Measurements from ENCODE around the gene DNAJC17. TPM values are rescaled to one million over a fixed set of nuclear protein-coding genes. Genes with fewer than 3 reads are reported as not detected.

Gene DNAJC17
- total and polyA plus RNA-seq, 2 donors (not counting 1 experiment from before 2014, with no cell fraction given) = 30.5 to 46.1 TPM

DNA sequence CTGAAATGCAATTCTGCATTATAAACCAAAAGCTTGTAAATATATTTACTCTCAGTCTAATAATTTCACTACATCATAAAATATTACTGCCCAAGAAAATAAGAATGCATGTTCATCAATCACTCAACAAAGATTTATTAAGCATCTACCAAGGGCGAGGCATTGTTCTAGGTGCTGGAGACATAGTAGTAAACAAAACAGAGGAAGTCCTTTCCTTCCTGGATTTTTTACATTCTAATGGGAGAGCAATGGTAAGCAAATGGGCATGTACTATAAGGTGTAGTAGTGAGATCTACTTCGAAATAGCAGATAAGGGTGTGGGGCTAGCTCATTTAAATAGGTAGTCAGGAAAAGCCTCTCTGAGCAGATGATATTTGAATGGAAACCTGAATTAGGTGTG, 11.2 kb downstream of the DNAJC17 start:
- 90% methylated on average over 1 of the region's 2 CpGs for WGBS (ENCODE audit: insufficient coverage)
- Mint-ChIP-seq H3K27ac (no peak overlapping the region), H3K27me3 (no peaks in the 10 kb centered on the region), H3K9me3 (ENCODE audit: insufficient read depth) (no peaks in the 10 kb centered on the region), H3K4me3 (no peak overlapping the region), H3K4me1 (peaks cover 12% of the 10 kb centered on the region)
- Histone ChIP-seq H3K4me3 (ENCODE audit: control extremely low read depth in 1 of 5, extremely low read depth in 1 of 5, insufficient read depth in 1 of 5, low read depth in 2 of 5, low read length in 4 of 5) (no peak overlapping the region), H3K9me3 (ENCODE audit: control extremely low read depth in 1 of 3, control insufficient read depth in 2 of 3, insufficient read depth in 1 of 3, low read length in 2 of 3) (no peaks in the 10 kb centered on the region), H3K79me2 (ENCODE audit: control insufficient read depth, insufficient read depth, low read length) (peaks cover 88% of the 10 kb centered on the region), H3K36me3 (replicated peaks in 1 of 2; ENCODE audit: control extremely low read depth in 1 of 2, control insufficient read depth in 1 of 2, extremely low read depth in 1 of 2, insufficient read depth in 2 of 2, low read length in 1 of 2) (peaks cover 0 to 21% of the 10 kb centered on the region in 2 experiments), H4K20me1 (ENCODE audit: control insufficient read depth, insufficient read depth, low read length, poor library complexity, severe bottlenecking) (peaks cover 37% of the 10 kb centered on the region), H3K4me2 (replicated peaks; ENCODE audit: low read depth, low read length, poor library complexity, severe bottlenecking) (no peak overlapping the region), H2AFZ (ENCODE audit: insufficient read depth, low read depth, low read length, poor library complexity, severe bottlenecking) (no peak overlapping the region), H3K27me3 (replicated peaks in 1 of 4; ENCODE audit: control extremely low read depth in 1 of 4, control insufficient read depth in 3 of 4, insufficient read depth in 4 of 4, low read length in 3 of 4) (no peaks in the 10 kb centered on the region), H3K9ac (ENCODE audit: low read length) (no peak overlapping the region), H3K27ac (ENCODE audit: low read length in 2 of 2) (no peak overlapping the region), H3K4me1 (ENCODE audit: control insufficient read depth in 2 of 2, insufficient read depth in 2 of 2, low read length in 2 of 2) (no peaks in the 10 kb centered on the region)
- ATAC-seq (ENCODE audit: low read depth) (no peak), DNase-seq (no peak)
- CTCF ChIA-PET = interaction anchor here (0.9 to 1.5 kb wide), 2 partner anchors 14 to 82 kb away, joined by 3 to 6 read pairs; no protein-coding TSS in a partner anchor
- POLR2A ChIA-PET = no interaction called here
- intact Hi-C loops (cut with micrococcal nuclease) = no loop called here
- TF ChIP-seq, protein P1, sequence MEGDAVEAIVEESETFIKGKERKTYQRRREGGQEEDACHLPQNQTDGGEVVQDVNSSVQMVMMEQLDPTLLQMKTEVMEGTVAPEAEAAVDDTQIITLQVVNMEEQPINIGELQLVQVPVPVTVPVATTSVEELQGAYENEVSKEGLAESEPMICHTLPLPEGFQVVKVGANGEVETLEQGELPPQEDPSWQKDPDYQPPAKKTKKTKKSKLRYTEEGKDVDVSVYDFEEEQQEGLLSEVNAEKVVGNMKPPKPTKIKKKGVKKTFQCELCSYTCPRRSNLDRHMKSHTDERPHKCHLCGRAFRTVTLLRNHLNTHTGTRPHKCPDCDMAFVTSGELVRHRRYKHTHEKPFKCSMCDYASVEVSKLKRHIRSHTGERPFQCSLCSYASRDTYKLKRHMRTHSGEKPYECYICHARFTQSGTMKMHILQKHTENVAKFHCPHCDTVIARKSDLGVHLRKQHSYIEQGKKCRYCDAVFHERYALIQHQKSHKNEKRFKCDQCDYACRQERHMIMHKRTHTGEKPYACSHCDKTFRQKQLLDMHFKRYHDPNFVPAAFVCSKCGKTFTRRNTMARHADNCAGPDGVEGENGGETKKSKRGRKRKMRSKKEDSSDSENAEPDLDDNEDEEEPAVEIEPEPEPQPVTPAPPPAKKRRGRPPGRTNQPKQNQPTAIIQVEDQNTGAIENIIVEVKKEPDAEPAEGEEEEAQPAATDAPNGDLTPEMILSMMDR (IDR thresholded peaks at IDR 0.05) = no peak
- no peak for TF ChIP-seq EZH2 (IDR thresholded peaks at IDR 0.05; ENCODE audit: borderline replicate concordance, insufficient read depth, low read depth, low read length, poor library complexity, severe bottlenecking)

DNA sequence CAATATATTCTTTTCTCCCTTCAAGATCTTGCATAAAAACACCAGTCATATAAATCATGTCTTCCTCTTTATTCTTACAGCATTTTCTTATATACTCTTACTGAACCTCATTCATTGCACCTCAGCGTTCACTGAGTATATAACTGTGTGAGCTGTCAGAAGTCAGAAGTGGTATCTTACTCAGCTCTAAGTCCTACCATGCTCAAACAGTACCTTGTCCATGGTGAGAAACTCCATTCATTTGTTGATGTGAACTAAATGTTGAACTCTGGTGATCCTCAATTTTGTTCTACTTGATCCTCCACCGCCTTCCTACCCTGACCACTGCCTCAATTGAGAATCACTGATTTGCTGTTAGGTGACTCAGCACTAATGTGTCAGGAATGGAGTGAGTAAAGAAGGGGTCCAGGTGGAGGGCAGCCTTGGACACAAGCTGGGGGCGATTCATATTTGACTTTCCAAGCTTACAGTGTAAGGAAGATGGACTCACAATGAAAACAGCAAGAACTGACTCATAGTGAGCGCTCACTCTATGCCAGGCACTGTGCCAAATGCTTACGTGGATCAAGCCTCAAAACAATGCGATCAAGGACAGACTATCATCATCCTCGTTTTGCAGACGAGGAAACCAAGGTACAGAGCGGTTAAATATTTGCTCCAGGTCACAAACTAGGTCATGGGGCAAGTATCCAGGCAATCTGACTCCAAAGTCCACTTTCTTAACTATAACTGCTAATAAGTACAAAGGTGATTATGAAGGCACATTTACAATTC, 13.9 kb downstream of the DNAJC17 start:
- Histone ChIP-seq H3K4me2 (replicated peaks; ENCODE audit: low read depth, low read length, poor library complexity, severe bottlenecking) (no peak overlapping the region), H2AFZ (ENCODE audit: insufficient read depth, low read depth, low read length, poor library complexity, severe bottlenecking) (no peak overlapping the region), H3K9ac (ENCODE audit: low read length) (no peak overlapping the region), H3K36me3 (replicated peaks in 1 of 2; ENCODE audit: control extremely low read depth in 1 of 2, control insufficient read depth in 1 of 2, extremely low read depth in 1 of 2, insufficient read depth in 2 of 2, low read length in 1 of 2) (peaks cover 2 to 18% of the 10 kb centered on the region in 2 experiments), H3K79me2 (ENCODE audit: control insufficient read depth, insufficient read depth, low read length) (peaks cover 82% of the 10 kb centered on the region), H3K9me3 (ENCODE audit: control extremely low read depth in 1 of 3, control insufficient read depth in 2 of 3, insufficient read depth in 1 of 3, low read length in 2 of 3) (no peaks in the 10 kb centered on the region), H3K4me3 (ENCODE audit: control extremely low read depth in 1 of 5, extremely low read depth in 1 of 5, insufficient read depth in 1 of 5, low read depth in 2 of 5, low read length in 4 of 5) (no peak overlapping the region), H3K27ac (ENCODE audit: low read length in 2 of 2) (no peak overlapping the region), H3K4me1 (ENCODE audit: control insufficient read depth in 2 of 2, insufficient read depth in 2 of 2, low read length in 2 of 2) (no peaks in the 10 kb centered on the region), H4K20me1 (ENCODE audit: control insufficient read depth, insufficient read depth, low read length, poor library complexity, severe bottlenecking) (peaks cover 35% of the 10 kb centered on the region), H3K27me3 (replicated peaks in 1 of 4; ENCODE audit: control extremely low read depth in 1 of 4, control insufficient read depth in 3 of 4, insufficient read depth in 4 of 4, low read length in 3 of 4) (no peaks in the 10 kb centered on the region)
- intact Hi-C loops (cut with micrococcal nuclease) = no loop called here
- ChIA-PET POLR2A (no interaction called here), CTCF (interaction anchor here (0.7 kb wide), 1 partner anchor 980 kb away, joined by 3 read pairs; no protein-coding TSS in a partner anchor)
- no peak for ATAC-seq (ENCODE audit: low read depth)
- no peak overlapping the region for H3K4me3 Mint-ChIP-seq
- DNase-seq = no peak
- WGBS (ENCODE audit: insufficient coverage) = 92% methylated on average over 7 of the region's 9 CpGs
- TF ChIP-seq, protein P1 (IDR thresholded peaks at IDR 0.05) = no peak
- no peak for TF ChIP-seq EZH2 (IDR thresholded peaks at IDR 0.05; ENCODE audit: borderline replicate concordance, insufficient read depth, low read depth, low read length, poor library complexity, severe bottlenecking)
- no peak overlapping the region for H3K27ac Mint-ChIP-seq
- no peaks in the 10 kb centered on the region for H3K27me3 Mint-ChIP-seq
- peaks cover 11% of the 10 kb centered on the region for H3K4me1 Mint-ChIP-seq
- no peaks in the 10 kb centered on the region for H3K9me3 Mint-ChIP-seq (ENCODE audit: insufficient read depth)
